Measurements from ENCODE around the gene NFILZ. TPM values are rescaled to one million over a fixed set of nuclear protein-coding genes. Genes with fewer than 3 reads are reported as not detected.

Gene NFILZ
- total and polyA plus RNA-seq, 2 of the 8 experiments (the other 6 are each of a cell fraction or from before 2014, with no cell fraction given): not detected

GRCh38 chr19:8612807-8613171, 17.6 kb upstream of the NFILZ start (continued):
- no peak for TF ChIP-seq MAX (IDR thresholded peaks at IDR 0.05)

All from H1 (cell line).